ENCODE results near the gene PLA2G4D.

The PLA2G4D gene

GRCh38 chr15:42083916-42084315 lies 10.4 kb downstream of the PLA2G4D start:
- TF ChIP-seq CTCF (IDR thresholded peaks at IDR 0.05), result no peak
- H3K79me2 ChIP-seq, result no peaks in the 10 kb centered on the region
- H3K4me2 ChIP-seq (ENCODE audit: low read length), result no peak overlapping the region
- no peaks in the 10 kb centered on the region for H3K9me3 ChIP-seq (ENCODE audit: control insufficient read depth, low read length)
- H3K36me3 ChIP-seq (ENCODE audit: control insufficient read depth, insufficient read depth, low read length), result no peaks in the 10 kb centered on the region
- H3K4me3 ChIP-seq (ENCODE audit: low read depth, low read length), result no peak overlapping the region
- no peak overlapping the region for H3K27ac ChIP-seq
- H3K4me1 ChIP-seq, result no peaks in the 10 kb centered on the region
- H3K9ac ChIP-seq, result no peak overlapping the region
- H3K27me3 ChIP-seq (ENCODE audit: control insufficient read depth, insufficient read depth, low read length), result no peaks in the 10 kb centered on the region
- H2AFZ ChIP-seq, result no peak overlapping the region

DNA sequence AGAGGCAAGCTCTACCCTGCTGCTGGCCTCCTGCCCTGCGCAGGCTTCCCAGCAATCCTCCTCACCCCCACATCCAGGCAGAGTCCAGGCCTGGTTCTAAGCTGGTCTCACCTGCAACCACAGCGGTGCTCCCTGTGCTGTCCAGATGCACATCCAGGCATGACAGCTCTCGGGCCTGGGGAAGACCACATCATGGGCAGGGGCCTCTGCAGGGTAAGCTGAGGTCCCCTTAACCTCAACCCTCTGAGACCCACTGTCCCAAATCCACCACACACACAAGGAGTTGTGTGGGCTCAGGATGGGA lies 10.8 kb downstream of the PLA2G4D start:
- Histone ChIP-seq H3K79me2 (no peaks in the 10 kb centered on the region), H3K4me3 (ENCODE audit: low read depth, low read length) (no peak overlapping the region), H3K9me3 (ENCODE audit: control insufficient read depth, low read length) (no peaks in the 10 kb centered on the region), H3K27ac (no peak overlapping the region), H2AFZ (no peak overlapping the region), H3K4me1 (no peaks in the 10 kb centered on the region), H3K36me3 (ENCODE audit: control insufficient read depth, insufficient read depth, low read length) (no peaks in the 10 kb centered on the region), H3K27me3 (ENCODE audit: control insufficient read depth, insufficient read depth, low read length) (no peaks in the 10 kb centered on the region), H3K4me2 (ENCODE audit: low read length) (no peak overlapping the region), H3K9ac (no peak overlapping the region)
- no peak for TF ChIP-seq CTCF (IDR thresholded peaks at IDR 0.05)

GRCh38 chr15:42082823-42083604 lies 11.3 kb downstream of the PLA2G4D start:
- Histone ChIP-seq H3K79me2 (no peaks in the 10 kb centered on the region), H3K4me3 (ENCODE audit: low read depth, low read length) (no peak overlapping the region), H3K27me3 (ENCODE audit: control insufficient read depth, insufficient read depth, low read length) (no peaks in the 10 kb centered on the region), H3K9ac (no peak overlapping the region), H3K4me2 (ENCODE audit: low read length) (no peak overlapping the region), H3K4me1 (no peaks in the 10 kb centered on the region), H3K27ac (no peak overlapping the region), H3K36me3 (ENCODE audit: control insufficient read depth, insufficient read depth, low read length) (no peaks in the 10 kb centered on the region), H2AFZ (no peak overlapping the region), H3K9me3 (ENCODE audit: control insufficient read depth, low read length) (no peaks in the 10 kb centered on the region)
- no peak for TF ChIP-seq CTCF (IDR thresholded peaks at IDR 0.05)

DNA sequence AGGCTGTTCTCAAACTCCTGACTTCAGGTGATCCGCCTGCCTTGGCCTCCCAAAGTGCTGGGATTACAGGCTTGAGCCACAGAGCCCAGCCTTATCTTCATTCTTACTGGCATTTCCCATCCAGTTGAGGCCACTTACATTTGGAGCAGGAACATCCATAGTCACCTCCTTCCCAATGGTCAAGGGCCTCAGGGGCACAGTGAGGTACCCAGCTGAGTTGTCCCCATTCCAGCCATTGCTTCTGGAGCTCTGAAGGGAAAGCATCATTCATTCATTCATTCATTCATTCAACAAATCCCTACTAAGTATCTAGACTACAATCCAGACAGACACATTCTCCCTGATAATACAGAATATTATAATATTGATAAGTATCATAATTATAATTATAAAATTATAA lies 12.2 kb downstream of the PLA2G4D start:
- no peak for TF ChIP-seq CTCF (IDR thresholded peaks at IDR 0.05)
- Histone ChIP-seq H3K79me2 (no peaks in the 10 kb centered on the region), H3K27me3 (ENCODE audit: control insufficient read depth, insufficient read depth, low read length) (no peaks in the 10 kb centered on the region), H2AFZ (no peak overlapping the region), H3K4me1 (no peaks in the 10 kb centered on the region), H3K36me3 (ENCODE audit: control insufficient read depth, insufficient read depth, low read length) (no peaks in the 10 kb centered on the region), H3K27ac (no peak overlapping the region), H3K9me3 (ENCODE audit: control insufficient read depth, low read length) (no peaks in the 10 kb centered on the region), H3K4me2 (ENCODE audit: low read length) (no peak overlapping the region), H3K4me3 (ENCODE audit: low read depth, low read length) (no peak overlapping the region), H3K9ac (no peak overlapping the region)

All from parathyroid adenoma (tissue), 2 donors.